RWPE1 (cell line): ENCODE data around the gene AP4S1.

Source experiments
- CTCF ChIA-PET: fragments of 350-600 bp; sonication (Branson Sonifier 250); formaldehyde crosslinking; extraction: SDS; loops from one replicate; lab custom pipeline; 2021; lab: Yijun Ruan, JAX
- POLR2A ChIA-PET: fragments of 400-600 bp; formaldehyde crosslinking; extraction: SDS; loops from one replicate; lab custom pipeline; 2020; ENCODE audit warnings: antibody characterized with exemption; ENCODE audit not compliant: low non-redundant PET; lab: Yijun Ruan, JAX
- DNase-seq: peaks from one replicate; pipeline ENCODE4 v3.0.0; 2012; ENCODE audit warnings: low spot score
- H3K27ac ChIP-seq: fragments of 450-650 bp; 2 replicates; pipeline ENCODE4 v1.5.1; 2017
- CTCF ChIP-seq: fragments of 450-650 bp; conservative IDR thresholded peaks from 2 replicates; pipeline ENCODE4 v1.5.1; 2017; ENCODE audit warnings: low read depth, mild to moderate bottlenecking

Gene AP4S1

GRCh38 chr14:31118892-31119291, 93.4 kb downstream of the AP4S1 start:
- DNase-seq: no peak
- CTCF ChIA-PET: no interaction called here

GRCh38 chr14:31122098-31122611, 96.7 kb downstream of the AP4S1 start:
- DNase-seq: no peak
- no peak overlapping the region for H3K27ac ChIP-seq
- ChIA-PET CTCF (interaction anchor here (0.6 kb wide), 1 partner anchor 224 kb away, joined by 5 read pairs; no protein-coding TSS in a partner anchor), POLR2A (no interaction called here)
- TF ChIP-seq CTCF: no peak

More at GRCh38 chr14:31118892-31119291, 93.4 kb downstream of the AP4S1 start:
- H3K27ac ChIP-seq: no peak overlapping the region
- POLR2A ChIA-PET: no interaction called here
- no peak for TF ChIP-seq CTCF

GRCh38 chr14:31122921-31123320, 97.5 kb downstream of the AP4S1 start:
- CTCF ChIA-PET: no interaction called here
- no peak overlapping the region for H3K27ac ChIP-seq

GRCh38 chr14:31124197-31124596, 98.7 kb downstream of the AP4S1 start:
- DNase-seq: no peak
- no peak overlapping the region for H3K27ac ChIP-seq
- ChIA-PET CTCF (no interaction called here), POLR2A (no interaction called here)
- no peak for TF ChIP-seq CTCF

More at GRCh38 chr14:31122921-31123320, 97.5 kb downstream of the AP4S1 start:
- POLR2A ChIA-PET: no interaction called here
- no peak for TF ChIP-seq CTCF
- no peak for DNase-seq

GRCh38 chr14:31125231-31125630, 99.8 kb downstream of the AP4S1 start:
- ChIA-PET CTCF (interaction anchor here (0.5 kb wide), 1 partner anchor 83 kb away, joined by 3 read pairs; the partner anchor contains the start of gene HECTD1), POLR2A (no interaction called here)
- no peak overlapping the region for H3K27ac ChIP-seq
- DNase-seq: no peak
- TF ChIP-seq CTCF: no peak

GRCh38 chr14:31126680-31127079, 101.2 kb downstream of the AP4S1 start:
- no peak for TF ChIP-seq CTCF
- H3K27ac ChIP-seq: no peak overlapping the region
- POLR2A ChIA-PET: no interaction called here
- CTCF ChIA-PET: interaction anchor here (0.6 kb wide), 1 partner anchor 174 kb away, joined by 4 read pairs; no protein-coding TSS in a partner anchor
- DNase-seq: no peak
